OCI-LY7 (cell line): ENCODE results near the gene NTN3.

Experiments used
- EZH2phosphoT487 ChIP-seq: fragments of 200-600 bp; sonication (generic); IDR thresholded peaks from 2 replicates; pipeline ENCODE4 v1.6.1; 2018; ENCODE audit warnings: low read depth, borderline replicate concordance, mild to moderate bottlenecking, mixed run types, antibody characterized with exemption, low read length, moderate library complexity, mixed read lengths
- TF ChIP-seq, protein P1 (sequence below): fragments of 200-600 bp; sonication (generic); conservative IDR thresholded peaks from 2 replicates; pipeline ENCODE4 v1.5.1; 2014; ENCODE audit warnings: mild to moderate bottlenecking, antibody characterized with exemption, low read length, moderate library complexity, mixed read lengths

DNA sequence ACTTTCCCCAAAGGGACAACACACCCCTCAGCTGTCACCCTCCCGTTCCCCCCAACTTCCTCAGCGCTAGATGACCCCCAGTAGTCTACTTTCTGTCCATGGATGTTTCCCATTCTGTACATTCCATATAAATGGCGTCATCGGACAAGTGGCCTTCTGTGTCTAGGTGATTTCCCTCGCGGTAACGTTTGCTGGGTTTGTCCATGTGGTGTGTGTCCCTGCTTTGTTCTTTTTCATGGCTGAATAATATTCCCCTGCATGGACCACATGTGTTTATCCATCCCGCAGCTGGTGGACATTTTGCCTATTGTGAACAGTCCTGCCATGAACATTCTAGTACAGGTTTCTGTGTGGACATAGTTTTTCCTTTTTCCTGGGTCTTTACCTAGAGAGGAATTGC is 18.4 kb upstream of the NTN3 start:
- TF ChIP-seq, protein P1, sequence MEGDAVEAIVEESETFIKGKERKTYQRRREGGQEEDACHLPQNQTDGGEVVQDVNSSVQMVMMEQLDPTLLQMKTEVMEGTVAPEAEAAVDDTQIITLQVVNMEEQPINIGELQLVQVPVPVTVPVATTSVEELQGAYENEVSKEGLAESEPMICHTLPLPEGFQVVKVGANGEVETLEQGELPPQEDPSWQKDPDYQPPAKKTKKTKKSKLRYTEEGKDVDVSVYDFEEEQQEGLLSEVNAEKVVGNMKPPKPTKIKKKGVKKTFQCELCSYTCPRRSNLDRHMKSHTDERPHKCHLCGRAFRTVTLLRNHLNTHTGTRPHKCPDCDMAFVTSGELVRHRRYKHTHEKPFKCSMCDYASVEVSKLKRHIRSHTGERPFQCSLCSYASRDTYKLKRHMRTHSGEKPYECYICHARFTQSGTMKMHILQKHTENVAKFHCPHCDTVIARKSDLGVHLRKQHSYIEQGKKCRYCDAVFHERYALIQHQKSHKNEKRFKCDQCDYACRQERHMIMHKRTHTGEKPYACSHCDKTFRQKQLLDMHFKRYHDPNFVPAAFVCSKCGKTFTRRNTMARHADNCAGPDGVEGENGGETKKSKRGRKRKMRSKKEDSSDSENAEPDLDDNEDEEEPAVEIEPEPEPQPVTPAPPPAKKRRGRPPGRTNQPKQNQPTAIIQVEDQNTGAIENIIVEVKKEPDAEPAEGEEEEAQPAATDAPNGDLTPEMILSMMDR: no peak
- no peak for TF ChIP-seq EZH2phosphoT487
